WTC11 (cell line): Measurements from ENCODE around the gene TMTC2. TPM values are rescaled to one million over a fixed set of nuclear protein-coding genes. Genes with fewer than 3 reads are reported as not detected.

Experiments
- ATAC-seq: fragments of 200-7000 bp; cut with Tn5 transposase; 2 replicates; pipeline ENCODE4 v1.10.0; 2021; ENCODE audit warnings: mild to moderate bottlenecking, moderate library complexity
- CTCF ChIA-PET: fragments of 300-600 bp; sonication (Branson Sonifier 250); formaldehyde crosslinking; loops from one replicate; lab custom pipeline; 2021; ENCODE audit warnings: antibody characterized with exemption; lab: Charles Lee
- POLR2A ChIA-PET: fragments of 350-600 bp; sonication (Branson Sonifier 250); formaldehyde crosslinking; loops from one replicate; lab custom pipeline; 2021; ENCODE audit warnings: antibody characterized with exemption; lab: Charles Lee
- DNase-seq: peaks from one replicate; pipeline ENCODE4 v3.0.0; 2021; ENCODE audit warnings: low spot score
- H3K27ac Mint-ChIP-seq: 2 replicates; pipeline ENCODE4 v1.8.0; 2021; ENCODE audit warnings: mixed read lengths
- H3K27me3 Mint-ChIP-seq: 2 replicates; pipeline ENCODE4 v1.8.0; 2021; ENCODE audit warnings: low read depth, mild to moderate bottlenecking, moderate library complexity, mixed read lengths
- H3K36me3 Mint-ChIP-seq: 2 replicates; pipeline ENCODE4 v1.8.0; 2021; ENCODE audit warnings: mixed read lengths
- H3K4me1 Mint-ChIP-seq: 2 replicates; pipeline ENCODE4 v1.8.0; 2022; ENCODE audit warnings: mixed read lengths
- H3K4me3 Mint-ChIP-seq: 2 replicates; pipeline ENCODE4 v1.8.0; 2021; ENCODE audit warnings: mild to moderate bottlenecking, moderate library complexity, mixed read lengths
- H3K9me3 Mint-ChIP-seq: 2 replicates; pipeline ENCODE4 v1.8.0; 2021; ENCODE audit warnings: mixed read lengths
- ELF4 ChIP-seq: sonication (generic); formaldehyde crosslinking; IDR thresholded peaks from 2 replicates; pipeline ENCODE4 v1.8.1; 2022; ENCODE audit warnings: low read depth, mild to moderate bottlenecking, moderate library complexity, missing genetic modification reagents
- ESRRA ChIP-seq: sonication (generic); formaldehyde crosslinking; IDR thresholded peaks from 2 replicates; pipeline ENCODE4 v1.8.1; 2022; ENCODE audit warnings: mild to moderate bottlenecking, missing genetic modification reagents, borderline replicate concordance
- ETV6 ChIP-seq: sonication (generic); formaldehyde crosslinking; IDR thresholded peaks from 2 replicates; pipeline ENCODE4 v1.8.1; 2022; ENCODE audit warnings: mild to moderate bottlenecking, missing genetic modification reagents
- IRF2 ChIP-seq: sonication (generic); formaldehyde crosslinking; IDR thresholded peaks from 2 replicates; pipeline ENCODE4 v1.8.0; 2022; ENCODE audit warnings: low read depth, missing genetic modification reagents, borderline replicate concordance
- JUN ChIP-seq: sonication (generic); formaldehyde crosslinking; IDR thresholded peaks from 2 replicates; pipeline ENCODE4 v1.8.0; 2023; ENCODE audit warnings: mild to moderate bottlenecking, missing genetic modification reagents
- MYBL2 ChIP-seq: sonication (generic); formaldehyde crosslinking; IDR thresholded peaks from 2 replicates; pipeline ENCODE4 v1.8.1; 2023; ENCODE audit warnings: mild to moderate bottlenecking, moderate library complexity, missing genetic modification reagents
- NFYB ChIP-seq: sonication (generic); formaldehyde crosslinking; conservative IDR thresholded peaks from 2 replicates; pipeline ENCODE4 v1.8.0; 2022; ENCODE audit warnings: low read depth, missing genetic modification reagents
- PRRX2 ChIP-seq: fragments of 250-450 bp; sonication (Bioruptor Pico); IDR thresholded peaks from 2 replicates; pipeline ENCODE4 v1.8.0; 2021; ENCODE audit warnings: mild to moderate bottlenecking
- SOX15 ChIP-seq: fragments of 250-450 bp; sonication (Bioruptor Pico); IDR thresholded peaks from 2 replicates; pipeline ENCODE4 v1.9.0; 2021; ENCODE audit warnings: mild to moderate bottlenecking
- TCF7 ChIP-seq: sonication (generic); formaldehyde crosslinking; IDR thresholded peaks from 2 replicates; pipeline ENCODE4 v1.8.0; 2022; ENCODE audit warnings: mild to moderate bottlenecking, low read depth, missing genetic modification reagents, moderate library complexity
- ZNF121 ChIP-seq: sonication (generic); formaldehyde crosslinking; IDR thresholded peaks from 2 replicates; pipeline ENCODE4 v1.8.0; 2023; ENCODE audit warnings: missing genetic modification reagents
- ZNF232 ChIP-seq: sonication (generic); formaldehyde crosslinking; IDR thresholded peaks from 2 replicates; pipeline ENCODE4 v1.8.0; 2022; ENCODE audit warnings: mild to moderate bottlenecking, missing genetic modification reagents
- total RNA-seq: library from RNA; stranded (reverse); gene quantifications from 3 replicates; pipeline ENCODE4 v1.2.3, GENCODE V29; 2021
- TF ChIP-seq, protein P1 (sequence below): sonication (generic); formaldehyde crosslinking; IDR thresholded peaks from 2 replicates; pipeline ENCODE4 v1.8.1; 2022; ENCODE audit warnings: low read depth, mild to moderate bottlenecking, moderate library complexity, missing genetic modification reagents, borderline replicate concordance
- TF ChIP-seq, protein P2 (sequence below): fragments of 250-450 bp; sonication (Bioruptor Pico); IDR thresholded peaks from 2 replicates; pipeline ENCODE4 v1.8.0; 2021; ENCODE audit warnings: mild to moderate bottlenecking
- TF ChIP-seq, protein P3 (sequence below): sonication (generic); formaldehyde crosslinking; conservative IDR thresholded peaks from 2 replicates; pipeline ENCODE4 v1.8.1; 2022; ENCODE audit warnings: mild to moderate bottlenecking, missing genetic modification reagents
- TF ChIP-seq, protein P4 (sequence below): sonication (generic); formaldehyde crosslinking; IDR thresholded peaks from 2 replicates; pipeline ENCODE4 v1.8.1; 2023; ENCODE audit warnings: mild to moderate bottlenecking, missing genetic modification reagents
- TF ChIP-seq, protein P5 (sequence below): fragments of 250-450 bp; sonication (Bioruptor Pico); IDR thresholded peaks from 2 replicates; pipeline ENCODE4 v2.1.2; 2022; ENCODE audit warnings: mild to moderate bottlenecking, moderate library complexity
- TF ChIP-seq, protein P6 (sequence below): sonication (generic); formaldehyde crosslinking; IDR thresholded peaks from 2 replicates; pipeline ENCODE4 v1.8.1; 2023; ENCODE audit warnings: mild to moderate bottlenecking, missing genetic modification reagents
- TF ChIP-seq, protein P7 (sequence below): fragments of 200-600 bp; IDR thresholded peaks from 2 replicates; pipeline ENCODE4 v1.8.0; 2022; ENCODE audit warnings: antibody characterized with exemption
- TF ChIP-seq, protein P8 (sequence below): fragments of 250-450 bp; sonication (Bioruptor Pico); IDR thresholded peaks from 2 replicates; pipeline ENCODE4 v1.9.0; 2021; ENCODE audit warnings: mild to moderate bottlenecking
- TF ChIP-seq, protein P9 (sequence below): sonication (generic); formaldehyde crosslinking; IDR thresholded peaks from 2 replicates; pipeline ENCODE4 v1.8.0; 2022; ENCODE audit warnings: missing genetic modification reagents
- TF ChIP-seq, protein P10 (sequence below): sonication (generic); formaldehyde crosslinking; IDR thresholded peaks from 2 replicates; pipeline ENCODE4 v1.8.1; 2022; ENCODE audit warnings: low read depth, missing genetic modification reagents, borderline replicate concordance

TMTC2 gene
- total RNA-seq, 1 experiment from 2014 or later, result 6.4 TPM

DNA sequence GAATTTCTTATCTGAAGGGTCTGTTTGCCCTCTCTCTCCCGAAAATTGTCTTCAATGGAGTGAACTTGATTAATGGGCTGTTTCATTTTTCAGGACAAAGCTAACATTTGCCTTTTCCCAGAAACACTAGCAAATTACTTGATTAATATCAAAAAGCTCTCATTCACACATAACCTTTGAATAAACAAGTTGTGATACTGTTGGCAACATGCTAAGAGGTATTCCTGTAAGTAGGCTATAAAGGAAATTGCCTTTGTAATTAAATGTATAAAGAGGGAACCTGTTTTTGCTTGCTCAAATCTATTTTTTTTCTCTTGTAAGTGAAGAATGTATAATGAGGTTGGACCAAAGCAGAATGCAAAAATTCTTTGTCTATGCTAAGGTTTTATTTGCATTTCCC is 457.2 kb downstream of the TMTC2 start (continued):
- TF ChIP-seq, protein P1, sequence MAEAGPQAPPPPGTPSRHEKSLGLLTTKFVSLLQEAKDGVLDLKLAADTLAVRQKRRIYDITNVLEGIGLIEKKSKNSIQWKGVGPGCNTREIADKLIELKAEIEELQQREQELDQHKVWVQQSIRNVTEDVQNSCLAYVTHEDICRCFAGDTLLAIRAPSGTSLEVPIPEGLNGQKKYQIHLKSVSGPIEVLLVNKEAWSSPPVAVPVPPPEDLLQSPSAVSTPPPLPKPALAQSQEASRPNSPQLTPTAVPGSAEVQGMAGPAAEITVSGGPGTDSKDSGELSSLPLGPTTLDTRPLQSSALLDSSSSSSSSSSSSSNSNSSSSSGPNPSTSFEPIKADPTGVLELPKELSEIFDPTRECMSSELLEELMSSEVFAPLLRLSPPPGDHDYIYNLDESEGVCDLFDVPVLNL, result no peak
- TF ChIP-seq, protein P2, sequence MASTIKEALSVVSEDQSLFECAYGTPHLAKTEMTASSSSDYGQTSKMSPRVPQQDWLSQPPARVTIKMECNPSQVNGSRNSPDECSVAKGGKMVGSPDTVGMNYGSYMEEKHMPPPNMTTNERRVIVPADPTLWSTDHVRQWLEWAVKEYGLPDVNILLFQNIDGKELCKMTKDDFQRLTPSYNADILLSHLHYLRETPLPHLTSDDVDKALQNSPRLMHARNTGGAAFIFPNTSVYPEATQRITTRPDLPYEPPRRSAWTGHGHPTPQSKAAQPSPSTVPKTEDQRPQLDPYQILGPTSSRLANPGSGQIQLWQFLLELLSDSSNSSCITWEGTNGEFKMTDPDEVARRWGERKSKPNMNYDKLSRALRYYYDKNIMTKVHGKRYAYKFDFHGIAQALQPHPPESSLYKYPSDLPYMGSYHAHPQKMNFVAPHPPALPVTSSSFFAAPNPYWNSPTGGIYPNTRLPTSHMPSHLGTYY, result no peak
- no peak for TF ChIP-seq TCF7 (CRISPR knock-in tag)
- TF ChIP-seq, protein P3, sequence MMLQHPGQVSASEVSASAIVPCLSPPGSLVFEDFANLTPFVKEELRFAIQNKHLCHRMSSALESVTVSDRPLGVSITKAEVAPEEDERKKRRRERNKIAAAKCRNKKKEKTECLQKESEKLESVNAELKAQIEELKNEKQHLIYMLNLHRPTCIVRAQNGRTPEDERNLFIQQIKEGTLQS (CRISPR knock-in tag), result no peak
- no peak for TF ChIP-seq ELF4

DNA sequence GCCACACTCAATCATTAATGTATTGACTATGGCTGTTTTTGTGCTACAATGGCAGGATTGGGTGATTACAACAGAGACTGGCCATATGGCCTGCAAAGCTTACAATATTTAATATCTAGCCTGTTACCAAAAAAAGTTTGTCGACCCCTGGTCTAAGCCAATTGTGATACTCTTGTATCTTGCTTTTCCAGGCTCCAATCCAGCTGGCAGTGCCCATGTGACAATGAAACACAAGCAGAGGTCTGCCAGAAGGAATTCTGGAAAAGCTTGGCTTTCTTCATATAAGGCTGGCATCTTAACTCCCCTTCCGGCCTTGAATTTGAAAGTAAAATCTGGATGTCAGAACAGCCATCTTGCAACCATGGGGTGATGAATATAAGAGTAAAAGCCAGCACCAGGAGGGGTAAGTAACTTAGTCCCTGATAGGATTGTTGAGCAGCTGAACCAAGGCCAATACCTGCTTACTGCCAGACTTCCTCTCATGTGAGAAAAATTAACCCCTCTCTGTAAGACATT is 458.7 kb downstream of the TMTC2 start:
- no peaks in the 10 kb centered on the region; the same call in 1 of the 2 replicates for H3K27me3 Mint-ChIP-seq
- TF ChIP-seq MYBL2 (CRISPR knock-in tag) (no peak), ZNF232 (no peak), IRF2 (CRISPR knock-in tag) (no peak), ETV6 (no peak), NFYB (CRISPR knock-in tag) (no peak), ZNF121 (no peak), PRRX2 (CRISPR knock-in tag) (no peak), JUN (CRISPR knock-in tag) (no peak), SOX15 (no peak), ESRRA (CRISPR knock-in tag) (no peak)
- TF ChIP-seq, protein P4, sequence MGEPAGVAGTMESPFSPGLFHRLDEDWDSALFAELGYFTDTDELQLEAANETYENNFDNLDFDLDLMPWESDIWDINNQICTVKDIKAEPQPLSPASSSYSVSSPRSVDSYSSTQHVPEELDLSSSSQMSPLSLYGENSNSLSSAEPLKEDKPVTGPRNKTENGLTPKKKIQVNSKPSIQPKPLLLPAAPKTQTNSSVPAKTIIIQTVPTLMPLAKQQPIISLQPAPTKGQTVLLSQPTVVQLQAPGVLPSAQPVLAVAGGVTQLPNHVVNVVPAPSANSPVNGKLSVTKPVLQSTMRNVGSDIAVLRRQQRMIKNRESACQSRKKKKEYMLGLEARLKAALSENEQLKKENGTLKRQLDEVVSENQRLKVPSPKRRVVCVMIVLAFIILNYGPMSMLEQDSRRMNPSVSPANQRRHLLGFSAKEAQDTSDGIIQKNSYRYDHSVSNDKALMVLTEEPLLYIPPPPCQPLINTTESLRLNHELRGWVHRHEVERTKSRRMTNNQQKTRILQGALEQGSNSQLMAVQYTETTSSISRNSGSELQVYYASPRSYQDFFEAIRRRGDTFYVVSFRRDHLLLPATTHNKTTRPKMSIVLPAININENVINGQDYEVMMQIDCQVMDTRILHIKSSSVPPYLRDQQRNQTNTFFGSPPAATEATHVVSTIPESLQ (CRISPR knock-in tag), result no peak
- TF ChIP-seq, protein P5, sequence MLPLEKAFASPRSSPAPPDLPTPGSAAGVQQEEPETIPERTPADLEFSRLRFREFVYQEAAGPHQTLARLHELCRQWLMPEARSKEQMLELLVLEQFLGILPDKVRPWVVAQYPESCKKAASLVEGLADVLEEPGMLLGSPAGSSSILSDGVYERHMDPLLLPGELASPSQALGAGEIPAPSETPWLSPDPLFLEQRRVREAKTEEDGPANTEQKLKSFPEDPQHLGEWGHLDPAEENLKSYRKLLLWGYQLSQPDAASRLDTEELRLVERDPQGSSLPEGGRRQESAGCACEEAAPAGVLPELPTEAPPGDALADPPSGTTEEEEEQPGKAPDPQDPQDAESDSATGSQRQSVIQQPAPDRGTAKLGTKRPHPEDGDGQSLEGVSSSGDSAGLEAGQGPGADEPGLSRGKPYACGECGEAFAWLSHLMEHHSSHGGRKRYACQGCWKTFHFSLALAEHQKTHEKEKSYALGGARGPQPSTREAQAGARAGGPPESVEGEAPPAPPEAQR (CRISPR knock-in tag), result no peak
- TF ChIP-seq, protein P6, sequence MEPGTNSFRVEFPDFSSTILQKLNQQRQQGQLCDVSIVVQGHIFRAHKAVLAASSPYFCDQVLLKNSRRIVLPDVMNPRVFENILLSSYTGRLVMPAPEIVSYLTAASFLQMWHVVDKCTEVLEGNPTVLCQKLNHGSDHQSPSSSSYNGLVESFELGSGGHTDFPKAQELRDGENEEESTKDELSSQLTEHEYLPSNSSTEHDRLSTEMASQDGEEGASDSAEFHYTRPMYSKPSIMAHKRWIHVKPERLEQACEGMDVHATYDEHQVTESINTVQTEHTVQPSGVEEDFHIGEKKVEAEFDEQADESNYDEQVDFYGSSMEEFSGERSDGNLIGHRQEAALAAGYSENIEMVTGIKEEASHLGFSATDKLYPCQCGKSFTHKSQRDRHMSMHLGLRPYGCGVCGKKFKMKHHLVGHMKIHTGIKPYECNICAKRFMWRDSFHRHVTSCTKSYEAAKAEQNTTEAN, result no peak
- TF ChIP-seq, protein P7, sequence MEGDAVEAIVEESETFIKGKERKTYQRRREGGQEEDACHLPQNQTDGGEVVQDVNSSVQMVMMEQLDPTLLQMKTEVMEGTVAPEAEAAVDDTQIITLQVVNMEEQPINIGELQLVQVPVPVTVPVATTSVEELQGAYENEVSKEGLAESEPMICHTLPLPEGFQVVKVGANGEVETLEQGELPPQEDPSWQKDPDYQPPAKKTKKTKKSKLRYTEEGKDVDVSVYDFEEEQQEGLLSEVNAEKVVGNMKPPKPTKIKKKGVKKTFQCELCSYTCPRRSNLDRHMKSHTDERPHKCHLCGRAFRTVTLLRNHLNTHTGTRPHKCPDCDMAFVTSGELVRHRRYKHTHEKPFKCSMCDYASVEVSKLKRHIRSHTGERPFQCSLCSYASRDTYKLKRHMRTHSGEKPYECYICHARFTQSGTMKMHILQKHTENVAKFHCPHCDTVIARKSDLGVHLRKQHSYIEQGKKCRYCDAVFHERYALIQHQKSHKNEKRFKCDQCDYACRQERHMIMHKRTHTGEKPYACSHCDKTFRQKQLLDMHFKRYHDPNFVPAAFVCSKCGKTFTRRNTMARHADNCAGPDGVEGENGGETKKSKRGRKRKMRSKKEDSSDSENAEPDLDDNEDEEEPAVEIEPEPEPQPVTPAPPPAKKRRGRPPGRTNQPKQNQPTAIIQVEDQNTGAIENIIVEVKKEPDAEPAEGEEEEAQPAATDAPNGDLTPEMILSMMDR, result no peak
- TF ChIP-seq, protein P8, sequence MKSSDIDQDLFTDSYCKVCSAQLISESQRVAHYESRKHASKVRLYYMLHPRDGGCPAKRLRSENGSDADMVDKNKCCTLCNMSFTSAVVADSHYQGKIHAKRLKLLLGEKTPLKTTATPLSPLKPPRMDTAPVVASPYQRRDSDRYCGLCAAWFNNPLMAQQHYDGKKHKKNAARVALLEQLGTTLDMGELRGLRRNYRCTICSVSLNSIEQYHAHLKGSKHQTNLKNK (CRISPR knock-in tag), result no peak
- TF ChIP-seq, protein P9, sequence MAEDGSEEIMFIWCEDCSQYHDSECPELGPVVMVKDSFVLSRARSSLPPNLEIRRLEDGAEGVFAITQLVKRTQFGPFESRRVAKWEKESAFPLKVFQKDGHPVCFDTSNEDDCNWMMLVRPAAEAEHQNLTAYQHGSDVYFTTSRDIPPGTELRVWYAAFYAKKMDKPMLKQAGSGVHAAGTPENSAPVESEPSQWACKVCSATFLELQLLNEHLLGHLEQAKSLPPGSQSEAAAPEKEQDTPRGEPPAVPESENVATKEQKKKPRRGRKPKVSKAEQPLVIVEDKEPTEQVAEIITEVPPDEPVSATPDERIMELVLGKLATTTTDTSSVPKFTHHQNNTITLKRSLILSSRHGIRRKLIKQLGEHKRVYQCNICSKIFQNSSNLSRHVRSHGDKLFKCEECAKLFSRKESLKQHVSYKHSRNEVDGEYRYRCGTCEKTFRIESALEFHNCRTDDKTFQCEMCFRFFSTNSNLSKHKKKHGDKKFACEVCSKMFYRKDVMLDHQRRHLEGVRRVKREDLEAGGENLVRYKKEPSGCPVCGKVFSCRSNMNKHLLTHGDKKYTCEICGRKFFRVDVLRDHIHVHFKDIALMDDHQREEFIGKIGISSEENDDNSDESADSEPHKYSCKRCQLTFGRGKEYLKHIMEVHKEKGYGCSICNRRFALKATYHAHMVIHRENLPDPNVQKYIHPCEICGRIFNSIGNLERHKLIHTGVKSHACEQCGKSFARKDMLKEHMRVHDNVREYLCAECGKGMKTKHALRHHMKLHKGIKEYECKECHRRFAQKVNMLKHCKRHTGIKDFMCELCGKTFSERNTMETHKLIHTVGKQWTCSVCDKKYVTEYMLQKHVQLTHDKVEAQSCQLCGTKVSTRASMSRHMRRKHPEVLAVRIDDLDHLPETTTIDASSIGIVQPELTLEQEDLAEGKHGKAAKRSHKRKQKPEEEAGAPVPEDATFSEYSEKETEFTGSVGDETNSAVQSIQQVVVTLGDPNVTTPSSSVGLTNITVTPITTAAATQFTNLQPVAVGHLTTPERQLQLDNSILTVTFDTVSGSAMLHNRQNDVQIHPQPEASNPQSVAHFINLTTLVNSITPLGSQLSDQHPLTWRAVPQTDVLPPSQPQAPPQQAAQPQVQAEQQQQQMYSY, result no peak
- TF ChIP-seq, protein P10, sequence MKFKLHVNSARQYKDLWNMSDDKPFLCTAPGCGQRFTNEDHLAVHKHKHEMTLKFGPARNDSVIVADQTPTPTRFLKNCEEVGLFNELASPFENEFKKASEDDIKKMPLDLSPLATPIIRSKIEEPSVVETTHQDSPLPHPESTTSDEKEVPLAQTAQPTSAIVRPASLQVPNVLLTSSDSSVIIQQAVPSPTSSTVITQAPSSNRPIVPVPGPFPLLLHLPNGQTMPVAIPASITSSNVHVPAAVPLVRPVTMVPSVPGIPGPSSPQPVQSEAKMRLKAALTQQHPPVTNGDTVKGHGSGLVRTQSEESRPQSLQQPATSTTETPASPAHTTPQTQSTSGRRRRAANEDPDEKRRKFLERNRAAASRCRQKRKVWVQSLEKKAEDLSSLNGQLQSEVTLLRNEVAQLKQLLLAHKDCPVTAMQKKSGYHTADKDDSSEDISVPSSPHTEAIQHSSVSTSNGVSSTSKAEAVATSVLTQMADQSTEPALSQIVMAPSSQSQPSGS, result no peak

More for the DNA sequence above, 458.7 kb downstream of the TMTC2 start:
- ATAC-seq (no peak), DNase-seq (no peak)
- ChIA-PET POLR2A (no interaction called here), CTCF (no interaction called here)
- no peaks in the 10 kb centered on the region for H3K4me1 Mint-ChIP-seq
- H3K36me3 Mint-ChIP-seq, result peaks cover 16% of the 10 kb centered on the region
- peaks cover 19% of the 10 kb centered on the region for H3K9me3 Mint-ChIP-seq
- no peak overlapping the region for H3K4me3 Mint-ChIP-seq
- H3K27ac Mint-ChIP-seq, result no peak overlapping the region
